Measurements from ENCODE around the gene GPC6. TPM values are rescaled to one million over a fixed set of nuclear protein-coding genes. Genes with fewer than 3 reads are reported as not detected.

The GPC6 gene
- total and polyA plus RNA-seq, 9 of the 15 experiments (the other 6 are each of a cell fraction or from before 2014, with no cell fraction given): under 0.01 to 0.20 (median 0.01) TPM; not detected in 4

DNA sequence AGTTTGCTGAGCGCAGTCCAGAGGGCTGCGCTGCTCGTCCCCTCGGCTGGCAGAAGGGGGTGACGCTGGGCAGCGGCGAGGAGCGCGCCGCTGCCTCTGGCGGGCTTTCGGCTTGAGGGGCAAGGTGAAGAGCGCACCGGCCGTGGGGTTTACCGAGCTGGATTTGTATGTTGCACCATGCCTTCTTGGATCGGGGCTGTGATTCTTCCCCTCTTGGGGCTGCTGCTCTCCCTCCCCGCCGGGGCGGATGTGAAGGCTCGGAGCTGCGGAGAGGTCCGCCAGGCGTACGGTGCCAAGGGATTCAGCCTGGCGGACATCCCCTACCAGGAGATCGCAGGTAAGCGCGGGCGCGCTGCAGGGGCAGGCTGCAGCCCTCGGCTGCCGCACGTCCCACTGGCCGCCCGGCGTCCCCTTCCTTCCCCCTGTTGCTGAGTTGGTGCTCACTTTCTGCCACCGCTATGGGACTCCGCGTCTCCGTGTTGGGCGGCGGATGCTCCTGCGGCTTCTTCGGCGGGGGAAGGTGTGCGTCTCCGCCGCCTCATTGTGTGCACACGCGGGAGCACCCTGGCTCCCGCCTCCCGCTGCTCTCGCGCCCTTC lies 772 bp downstream of the GPC6 start:
- H2AFZ ChIP-seq (ENCODE audit: low read depth, low read length): no peak overlapping the region
- in situ Hi-C loops (cut with MboI) (no loop called here), intact Hi-C loops (cut with micrococcal nuclease) (loop anchor here (5.0 kb wide), 1 partner anchor 870 kb away; no protein-coding TSS in a partner anchor)
- peak; percentile 5; the same call in 2 of the 3 replicates for ATAC-seq
- peak overlapping the region in 1 of 2 experiments; percentile 74; a peak in 2 of 4 replicates for H3K9ac ChIP-seq (ENCODE audit: insufficient read depth in 1 of 2, low read depth in 2 of 2, low read length in 2 of 2)
- no peaks in the 10 kb centered on the region for H4K20me1 ChIP-seq (replicated peaks; ENCODE audit: control insufficient read depth, insufficient read depth, low read length)
- no peaks in the 10 kb centered on the region for H3K9me3 ChIP-seq (replicated peaks; ENCODE audit: control insufficient read depth, insufficient read depth, low read depth, low read length)
- no peaks in the 10 kb centered on the region for H3K9me1 ChIP-seq (ENCODE audit: control insufficient read depth, insufficient read depth, low read length)
- peaks cover 30 to 31% of the 10 kb centered on the region in 2 experiments; a peak in 4 of 5 replicates for H3K27me3 ChIP-seq (ENCODE audit: control insufficient read depth in 2 of 2, insufficient read depth in 2 of 2, low read length in 2 of 2)
- 12% methylated on average over 55 of the region's 55 CpGs for WGBS (ENCODE audit: insufficient coverage, low coverage, missing lambda C conversion rate)
- H3K4me2 ChIP-seq (ENCODE audit: insufficient read depth, low read length): peak overlapping the region; percentile 15
- TF ChIP-seq TGIF2 (CRISPR knock-in tag; IDR thresholded peaks at IDR 0.05) (peak; percentile 78; the same call in 1 of the 2 replicates), NRF1 (conservative IDR thresholded peaks at IDR 0.05 in 1 of 2, IDR thresholded peaks at IDR 0.05 in 1 of 2) (no peak), ZNF444 (CRISPR knock-in tag; IDR thresholded peaks at IDR 0.05) (no peak), TEAD1 (CRISPR knock-in tag; IDR thresholded peaks at IDR 0.05) (no peak), EGR1 (conservative IDR thresholded peaks at IDR 0.05) (no peak), ZC3H4 (CRISPR knock-in tag; IDR thresholded peaks at IDR 0.05; ENCODE audit: borderline replicate concordance) (0 out of 2 replicates have a peak, but pooled peaks have one; percentile 23), RAD51 (IDR thresholded peaks at IDR 0.05; ENCODE audit: borderline replicate concordance, low read depth) (no peak), ZBTB1 (CRISPR knock-in tag; IDR thresholded peaks at IDR 0.05; ENCODE audit: borderline replicate concordance, low read depth) (0 out of 2 replicates have a peak, but pooled peaks have one; percentile 51), FOXK2 (conservative IDR thresholded peaks at IDR 0.05 in 1 of 2, IDR thresholded peaks at IDR 0.05 in 1 of 2; ENCODE audit: low read depth in 2 of 2) (no peak), ZNF263 (CRISPR knock-in tag; IDR thresholded peaks at IDR 0.05; ENCODE audit: borderline replicate concordance) (0 out of 2 replicates have a peak, but pooled peaks have one; percentile 19), ZNF121 (CRISPR knock-in tag; conservative IDR thresholded peaks at IDR 0.05) (no peak), POLR2A (conservative IDR thresholded peaks at IDR 0.05) (no peak)
- TF ChIP-seq, protein P1, sequence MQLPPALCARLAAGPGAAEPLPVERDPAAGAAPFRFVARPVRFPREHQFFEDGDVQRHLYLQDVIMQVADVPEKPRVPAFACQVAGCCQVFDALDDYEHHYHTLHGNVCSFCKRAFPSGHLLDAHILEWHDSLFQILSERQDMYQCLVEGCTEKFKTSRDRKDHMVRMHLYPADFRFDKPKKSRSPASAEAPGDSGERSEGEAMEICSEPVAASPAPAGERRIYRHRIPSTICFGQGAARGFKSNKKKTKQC (CRISPR knock-in tag; IDR thresholded peaks at IDR 0.05): 0 out of 2 replicates have a peak, but pooled peaks have one; percentile 26
- TF ChIP-seq, protein P2, sequence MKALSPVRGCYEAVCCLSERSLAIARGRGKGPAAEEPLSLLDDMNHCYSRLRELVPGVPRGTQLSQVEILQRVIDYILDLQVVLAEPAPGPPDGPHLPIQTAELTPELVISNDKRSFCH (CRISPR knock-in tag; IDR thresholded peaks at IDR 0.05): no peak
- TF ChIP-seq, protein P2 (tag; IDR thresholded peaks at IDR 0.05): no peak
- no peak for FAIRE-seq
- no TSS peak for BruUV-seq (replicated peaks)
- no peaks in the 10 kb centered on the region for H3K79me2 ChIP-seq (ENCODE audit: control insufficient read depth, insufficient read depth, low read length)
- ChIA-PET POLR2A (interaction anchor here (1.0 to 1.7 kb wide), 3 partner anchors 9 to 17 kb away, joined by 3 to 5 read pairs (median 4); no protein-coding TSS in a partner anchor), CTCF (ENCODE audit: low intra/inter-chr PET ratio) (no interaction called here)
- peak overlapping the region; percentile 10 for H3K4me3 ChIP-seq
- H3K4me1 ChIP-seq (replicated peaks in 1 of 2; ENCODE audit: control insufficient read depth in 2 of 2, insufficient read depth in 2 of 2, low read length in 2 of 2): peaks cover 0 to 19% of the 10 kb centered on the region in 2 experiments; a peak in 2 of 5 replicates
- no peaks in the 10 kb centered on the region for H3K36me3 ChIP-seq (ENCODE audit: control insufficient read depth, insufficient read depth, low read length)
- peak in 2 of 4 experiments; percentile 41 to 43 for DNase-seq (ENCODE audit: extremely low read depth in 1 of 4, low spot score in 3 of 4)
- H3K27ac ChIP-seq (ENCODE audit: extremely low read depth, low read depth, low read length): no peak overlapping the region
